SH-SY5Y (cell line): ENCODE results near the gene PXMP4.

Source experiments
- GATA2 ChIP-seq: IDR thresholded peaks from 2 replicates; pipeline ENCODE4 v1.6.1; 2011; ENCODE audit warnings: mild to moderate bottlenecking, low read depth, low read length
- GATA3 ChIP-seq: IDR thresholded peaks from 2 replicates; pipeline ENCODE4 v1.6.1; 2011; ENCODE audit warnings: low read depth, mild to moderate bottlenecking, low read length, moderate library complexity

- TF ChIP-seq GATA2, result no peak
- no peak for TF ChIP-seq GATA3
Observed at GRCh38 chr20:33710681-33711445, 9.2 kb downstream of the PXMP4 start.
